Parathyroid adenoma (tissue), 2 donors: ENCODE measurements around the gene ARHGAP33.

Experiments
- H2AFZ ChIP-seq: fragments of 300-600 bp; sonication (generic); one replicate; pipeline ENCODE4 v1.7.0; 2017; ENCODE audit warnings: antibody characterized with exemption, mild to moderate bottlenecking
- H3K27ac ChIP-seq: fragments of 300-600 bp; sonication (generic); one replicate; pipeline ENCODE4 v1.7.0; 2017
- H3K27me3 ChIP-seq: fragments of 300-600 bp; sonication (generic); one replicate; pipeline ENCODE4 v1.7.0; 2017; ENCODE audit warnings: low read length; ENCODE audit not compliant: control insufficient read depth, insufficient read depth
- H3K36me3 ChIP-seq: fragments of 300-600 bp; sonication (generic); one replicate; pipeline ENCODE4 v1.7.0; 2017; ENCODE audit warnings: low read length; ENCODE audit not compliant: control insufficient read depth, insufficient read depth
- H3K4me1 ChIP-seq: fragments of 300-600 bp; sonication (generic); one replicate; pipeline ENCODE4 v1.7.0; 2017; ENCODE audit warnings: control low read depth
- H3K4me2 ChIP-seq: fragments of 300-600 bp; sonication (generic); one replicate; pipeline ENCODE4 v1.7.0; 2017; ENCODE audit warnings: low read length
- H3K4me3 ChIP-seq: fragments of 300-600 bp; sonication (generic); one replicate; pipeline ENCODE4 v1.7.0; 2017; ENCODE audit warnings: low read depth, low read length
- H3K79me2 ChIP-seq: fragments of 300-600 bp; sonication (generic); one replicate; pipeline ENCODE4 v1.7.0; 2017; ENCODE audit warnings: control low read depth
- H3K9ac ChIP-seq: fragments of 300-600 bp; sonication (generic); one replicate; pipeline ENCODE4 v1.7.0; 2017; ENCODE audit warnings: mild to moderate bottlenecking
- H3K9me3 ChIP-seq: fragments of 300-600 bp; sonication (generic); one replicate; pipeline ENCODE4 v1.7.0; 2017; ENCODE audit warnings: low read length; ENCODE audit not compliant: control insufficient read depth
- TF ChIP-seq, protein P1 (sequence below): fragments of 300-600 bp; sonication (generic); IDR thresholded peaks from one replicate; pipeline ENCODE4 v1.7.0; 2017; ENCODE audit warnings: antibody characterized with exemption, mild to moderate bottlenecking
- donor health status: primary hyperparathyroidism.

Gene ARHGAP33

DNA sequence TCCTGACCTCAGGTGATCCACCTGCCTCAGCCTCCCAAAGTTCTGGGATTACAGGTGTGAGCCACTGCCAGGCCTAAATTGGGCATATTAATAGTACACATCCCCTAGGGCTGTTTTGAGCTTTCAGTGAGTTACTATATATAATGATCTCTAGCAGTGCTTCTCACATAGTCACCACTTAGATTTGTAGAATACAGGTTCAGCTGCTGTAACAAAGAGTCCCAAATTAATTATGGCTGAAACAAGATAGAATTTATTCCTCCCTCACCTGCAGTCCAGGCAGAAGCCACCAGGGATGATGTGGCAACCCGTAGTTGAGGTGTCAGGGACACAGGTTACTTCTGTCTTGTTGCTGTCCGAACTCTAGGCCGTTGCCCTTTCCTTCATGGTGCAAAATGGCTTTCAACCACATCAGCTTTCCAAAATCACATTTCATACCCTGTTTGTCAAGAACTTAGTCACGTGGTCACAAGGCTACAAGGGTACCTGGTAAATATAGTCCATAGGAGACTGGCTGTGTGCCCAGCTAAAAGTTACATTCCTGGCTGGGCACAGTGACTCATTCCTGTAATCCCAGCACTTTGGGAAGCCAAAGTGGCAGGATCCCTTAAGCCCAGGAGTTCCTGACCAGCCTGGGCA, 14.5 kb upstream of the ARHGAP33 start:
- TF ChIP-seq, protein P1, sequence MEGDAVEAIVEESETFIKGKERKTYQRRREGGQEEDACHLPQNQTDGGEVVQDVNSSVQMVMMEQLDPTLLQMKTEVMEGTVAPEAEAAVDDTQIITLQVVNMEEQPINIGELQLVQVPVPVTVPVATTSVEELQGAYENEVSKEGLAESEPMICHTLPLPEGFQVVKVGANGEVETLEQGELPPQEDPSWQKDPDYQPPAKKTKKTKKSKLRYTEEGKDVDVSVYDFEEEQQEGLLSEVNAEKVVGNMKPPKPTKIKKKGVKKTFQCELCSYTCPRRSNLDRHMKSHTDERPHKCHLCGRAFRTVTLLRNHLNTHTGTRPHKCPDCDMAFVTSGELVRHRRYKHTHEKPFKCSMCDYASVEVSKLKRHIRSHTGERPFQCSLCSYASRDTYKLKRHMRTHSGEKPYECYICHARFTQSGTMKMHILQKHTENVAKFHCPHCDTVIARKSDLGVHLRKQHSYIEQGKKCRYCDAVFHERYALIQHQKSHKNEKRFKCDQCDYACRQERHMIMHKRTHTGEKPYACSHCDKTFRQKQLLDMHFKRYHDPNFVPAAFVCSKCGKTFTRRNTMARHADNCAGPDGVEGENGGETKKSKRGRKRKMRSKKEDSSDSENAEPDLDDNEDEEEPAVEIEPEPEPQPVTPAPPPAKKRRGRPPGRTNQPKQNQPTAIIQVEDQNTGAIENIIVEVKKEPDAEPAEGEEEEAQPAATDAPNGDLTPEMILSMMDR, result no peak
- no peak overlapping the region for H2AFZ ChIP-seq
- no peak overlapping the region for H3K4me2 ChIP-seq
- no peaks in the 10 kb centered on the region for H3K9me3 ChIP-seq
- no peaks in the 10 kb centered on the region for H3K27me3 ChIP-seq
- peaks cover 10% of the 10 kb centered on the region for H3K4me1 ChIP-seq
- H3K4me3 ChIP-seq, result no peak overlapping the region
- no peaks in the 10 kb centered on the region for H3K36me3 ChIP-seq
- H3K9ac ChIP-seq, result no peak overlapping the region
- H3K79me2 ChIP-seq, result peaks cover 12% of the 10 kb centered on the region
- no peak overlapping the region for H3K27ac ChIP-seq

DNA sequence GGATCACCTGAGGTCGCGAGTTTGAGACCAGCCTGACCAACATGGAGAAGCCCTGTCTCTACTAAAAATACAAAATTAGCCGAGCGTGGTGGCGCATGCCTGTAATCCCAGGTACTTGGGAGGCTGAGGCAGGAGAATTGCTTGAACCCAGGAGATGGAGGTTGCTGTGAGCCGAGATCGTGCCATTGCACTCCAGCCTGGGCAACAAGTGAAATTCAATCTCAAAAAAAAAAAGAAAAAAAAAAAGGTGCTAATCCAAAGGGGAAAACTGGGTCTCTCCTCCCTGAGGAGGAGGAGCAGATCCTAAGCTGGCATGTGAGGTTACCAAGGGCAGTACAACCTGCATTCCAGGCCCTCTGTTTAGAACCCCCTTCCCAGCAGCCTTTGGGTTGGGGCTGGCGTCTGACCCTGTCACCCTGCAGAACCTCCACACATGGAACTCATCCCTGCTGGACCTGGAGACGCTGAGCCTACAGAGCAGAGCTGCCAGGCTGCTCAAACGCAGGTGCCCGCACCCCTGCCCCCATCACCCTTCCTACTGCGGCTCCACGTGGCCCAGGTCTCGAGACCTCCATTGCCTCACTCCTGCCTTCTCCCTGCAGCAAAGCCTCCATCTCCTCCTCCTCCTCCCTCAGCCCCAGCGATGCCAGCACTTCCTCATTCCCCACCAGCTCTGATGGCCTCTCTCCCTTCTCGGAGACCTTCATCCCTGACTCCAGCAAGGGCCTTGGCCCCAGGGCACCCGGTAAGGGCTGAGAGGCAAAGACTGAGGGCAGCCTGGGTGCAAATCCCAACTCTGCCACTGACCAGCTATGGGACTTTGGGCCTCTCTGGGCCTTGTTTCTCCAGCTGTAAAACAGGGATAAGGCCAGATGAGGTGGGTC, 10.7 kb upstream of the ARHGAP33 start:
- Histone ChIP-seq H3K36me3 (no peaks in the 10 kb centered on the region), H3K4me1 (peaks cover 16% of the 10 kb centered on the region), H3K4me2 (no peak overlapping the region), H3K9ac (no peak overlapping the region), H3K27me3 (no peaks in the 10 kb centered on the region), H3K4me3 (no peak overlapping the region), H3K79me2 (peaks cover 4% of the 10 kb centered on the region), H3K9me3 (no peaks in the 10 kb centered on the region), H3K27ac (no peak overlapping the region), H2AFZ (no peak overlapping the region)
- TF ChIP-seq, protein P1, result no peak

DNA sequence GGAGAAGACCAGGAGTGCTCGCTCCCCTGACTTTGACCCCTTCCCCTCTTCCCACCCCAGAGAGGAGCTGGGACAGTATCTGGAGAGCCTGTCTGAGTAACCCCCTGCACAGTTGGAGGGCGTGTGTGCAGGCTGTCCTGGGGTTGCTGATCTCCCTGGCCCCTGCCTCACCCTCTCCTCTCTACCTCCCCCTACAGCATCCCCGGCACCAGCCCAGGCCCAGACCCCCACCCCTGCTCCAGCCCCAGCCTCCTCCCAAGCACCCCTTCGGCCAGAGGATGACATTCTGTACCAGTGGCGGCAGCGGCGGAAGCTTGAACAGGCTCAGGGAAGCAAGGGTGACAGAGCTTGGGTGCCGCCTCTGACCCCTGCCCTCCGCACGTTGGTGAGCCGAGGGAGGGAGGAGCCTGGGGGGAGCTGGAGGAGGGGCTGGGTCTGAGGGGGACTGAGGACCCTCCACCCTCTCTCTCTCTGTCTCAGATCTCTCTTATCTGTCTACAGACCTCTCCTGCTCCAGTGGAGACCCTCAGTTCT, 8.7 kb upstream of the ARHGAP33 start:
- Histone ChIP-seq H3K4me2 (no peak overlapping the region), H3K9ac (no peak overlapping the region), H3K9me3 (no peaks in the 10 kb centered on the region), H3K4me1 (peaks cover 16% of the 10 kb centered on the region), H3K79me2 (no peaks in the 10 kb centered on the region), H3K27ac (peak overlapping the region; percentile 90), H3K4me3 (no peak overlapping the region), H2AFZ (no peak overlapping the region), H3K36me3 (no peaks in the 10 kb centered on the region), H3K27me3 (no peaks in the 10 kb centered on the region)
- TF ChIP-seq, protein P1, result no peak

DNA sequence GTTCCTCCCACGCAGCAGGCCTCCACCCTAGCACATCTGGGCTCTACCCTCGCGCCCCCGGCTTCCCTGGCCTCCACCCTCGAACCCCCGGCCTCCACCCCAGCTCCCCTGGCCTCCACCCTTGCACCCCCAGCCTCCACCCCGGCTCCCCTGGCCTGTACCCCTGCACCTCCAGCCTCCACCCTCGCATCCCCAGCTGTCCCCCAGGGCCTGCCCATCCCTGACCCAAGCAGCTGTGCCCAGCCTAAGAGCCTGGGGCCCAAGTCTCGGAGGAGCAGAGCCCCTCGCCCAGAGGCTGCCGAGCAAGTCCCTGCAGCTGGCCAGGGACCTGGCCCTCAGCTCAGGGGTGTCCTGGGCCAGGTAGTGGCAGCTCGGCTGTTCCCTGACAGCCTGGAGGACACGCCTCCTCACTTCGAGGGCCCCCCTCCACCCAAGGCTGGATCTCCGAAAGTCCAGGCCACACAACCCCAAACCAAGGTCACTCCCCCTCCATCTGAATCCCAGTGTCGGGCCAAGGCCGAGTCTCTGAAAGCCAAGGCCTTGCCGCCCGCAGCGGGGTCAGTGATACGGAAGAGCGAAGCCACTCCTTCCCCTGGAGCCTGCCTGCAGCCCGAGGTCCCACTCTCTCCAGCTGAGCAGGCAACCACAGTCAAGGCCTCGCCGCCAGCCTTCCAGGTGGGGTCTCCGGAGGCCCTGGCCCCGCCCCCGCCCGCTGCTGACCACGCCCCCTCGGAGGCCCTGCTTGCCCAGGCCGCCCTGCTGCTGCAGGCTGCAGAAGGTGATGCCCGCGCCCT, 7.9 kb upstream of the ARHGAP33 start:
- no peaks in the 10 kb centered on the region for H3K9me3 ChIP-seq
- H3K4me1 ChIP-seq, result peaks cover 16% of the 10 kb centered on the region
- peak overlapping the region; percentile 20 for H3K4me3 ChIP-seq
- H2AFZ ChIP-seq, result peak overlapping the region; percentile 94
- H3K36me3 ChIP-seq, result no peaks in the 10 kb centered on the region
- peak overlapping the region; percentile 90 for H3K27ac ChIP-seq
- H3K27me3 ChIP-seq, result no peaks in the 10 kb centered on the region
- H3K79me2 ChIP-seq, result no peaks in the 10 kb centered on the region
- TF ChIP-seq, protein P1, result no peak
- H3K9ac ChIP-seq, result peak overlapping the region; percentile 11
- H3K4me2 ChIP-seq, result peak overlapping the region; percentile 68
